Skeletal muscle cell (primary cell): ENCODE data around the gene DLAT.
A peak's percentile ranks its signal among the peaks of the same experiment; 100 is the strongest.
"Not testable (repeated sequence)": the region's sequence is repeated elsewhere in the genome, so short reads cannot be mapped to it uniquely, and the experiment has no call there.

Source experiments
- DNase-seq: peaks from one replicate; pipeline ENCODE4 v3.0.0-alpha.2; 2010; ENCODE audit warnings: low read depth
- H3K4me3 ChIP-seq: 2 replicates; pipeline ENCODE4 v1.5.1; 2011; ENCODE audit warnings: low read depth, mild to moderate bottlenecking, control low read depth, low read length, moderate library complexity

DLAT gene

DNA sequence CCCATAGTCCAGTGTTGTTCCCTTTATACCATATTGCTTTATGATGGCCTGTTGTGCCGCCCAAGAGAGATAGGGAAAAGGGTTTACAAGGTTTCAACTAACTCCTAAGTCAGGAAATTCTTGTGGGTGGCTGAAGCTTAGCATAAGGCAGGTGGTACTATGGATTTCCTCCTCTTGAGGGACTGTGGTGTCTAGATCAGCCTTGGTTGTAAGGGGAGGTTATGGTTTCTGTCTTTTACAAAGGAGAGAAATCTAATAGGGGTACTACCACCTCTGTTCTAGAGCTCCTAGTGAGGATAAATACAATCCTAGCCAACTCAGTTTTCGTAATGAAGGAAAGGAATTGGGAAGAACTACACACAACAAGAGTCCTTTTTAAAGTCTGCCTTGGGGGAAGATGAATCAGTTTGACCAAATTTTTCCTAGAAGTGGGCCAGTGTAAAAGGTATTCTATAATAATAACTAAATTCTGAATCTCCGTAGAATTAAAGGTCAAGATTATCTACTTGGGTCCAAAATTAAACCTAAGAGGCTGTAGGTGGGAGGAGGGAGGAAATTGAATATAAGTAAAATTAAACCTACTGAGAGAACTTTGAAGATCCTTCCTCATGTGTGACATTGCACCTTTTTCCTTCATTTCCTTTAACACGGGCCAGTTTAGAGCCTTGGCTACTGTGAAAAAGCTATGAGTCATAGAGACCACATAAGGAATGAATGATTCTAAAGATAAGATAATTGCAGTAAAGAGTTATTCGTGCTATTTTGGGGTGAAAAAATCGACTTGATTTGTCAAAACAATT is 17.2 kb downstream of the DLAT start:
- H3K4me3 ChIP-seq = no peak overlapping the region
- DNase-seq = no peak

DNA sequence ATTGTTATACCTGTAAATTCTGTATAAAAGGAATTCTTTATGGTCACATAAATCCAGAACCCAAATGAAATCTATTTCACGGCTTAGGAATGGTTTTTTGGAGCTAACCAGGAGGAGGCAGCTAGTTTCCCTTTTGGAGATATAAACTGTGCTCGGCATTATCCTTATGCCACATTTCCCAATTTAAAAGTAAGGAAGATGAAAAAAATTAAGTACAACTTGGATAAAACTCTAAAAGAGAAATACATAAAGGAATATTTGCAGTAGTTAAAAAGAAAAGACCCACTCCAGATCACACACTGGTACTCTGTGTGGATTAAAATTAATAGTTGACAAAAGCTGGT is 17.7 kb downstream of the DLAT start:
- DNase-seq = no peak
- H3K4me3 ChIP-seq = no peak overlapping the region

DNA sequence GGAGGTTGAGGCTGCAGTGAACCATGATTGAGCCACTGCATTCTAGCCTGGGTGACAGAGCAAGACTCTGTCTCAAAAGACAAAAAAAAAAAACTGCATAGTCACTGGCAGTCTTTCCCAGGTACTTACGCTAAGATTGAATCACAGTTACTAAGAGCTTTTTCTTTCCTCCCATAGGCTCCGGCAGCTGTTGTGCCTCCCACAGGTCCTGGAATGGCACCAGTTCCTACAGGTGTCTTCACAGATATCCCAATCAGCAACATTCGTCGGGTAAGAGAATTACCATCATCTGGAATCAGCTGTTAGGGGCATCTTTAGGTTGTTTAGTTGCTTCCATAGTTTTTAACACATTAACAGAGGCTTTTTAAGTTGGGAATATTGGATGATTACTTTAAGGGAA is 19.8 kb downstream of the DLAT start:
- no peak overlapping the region for H3K4me3 ChIP-seq

DNA sequence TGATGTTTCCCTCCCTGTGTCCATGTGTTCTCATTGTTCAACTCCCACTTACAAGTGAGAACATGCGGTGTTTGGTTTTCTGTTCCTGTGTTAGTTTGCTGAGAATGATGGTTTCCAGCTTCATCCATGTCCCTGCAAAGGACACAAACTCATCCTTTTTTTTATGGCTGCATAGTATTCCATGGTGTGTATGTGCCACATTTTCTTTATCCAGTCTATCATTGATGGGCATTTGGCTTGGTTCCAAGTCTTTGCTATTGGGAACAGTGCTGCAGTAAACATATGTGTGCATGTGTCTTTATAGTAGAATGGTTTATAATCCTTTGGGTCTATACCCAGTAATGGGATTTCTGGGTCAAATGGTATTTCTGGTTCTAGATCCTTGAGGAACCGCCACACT is 21.4 kb downstream of the DLAT start:
- not testable (repeated sequence) for DNase-seq, H3K4me3 ChIP-seq

More for the DNA sequence above, 19.8 kb downstream of the DLAT start:
- no peak for DNase-seq

DNA sequence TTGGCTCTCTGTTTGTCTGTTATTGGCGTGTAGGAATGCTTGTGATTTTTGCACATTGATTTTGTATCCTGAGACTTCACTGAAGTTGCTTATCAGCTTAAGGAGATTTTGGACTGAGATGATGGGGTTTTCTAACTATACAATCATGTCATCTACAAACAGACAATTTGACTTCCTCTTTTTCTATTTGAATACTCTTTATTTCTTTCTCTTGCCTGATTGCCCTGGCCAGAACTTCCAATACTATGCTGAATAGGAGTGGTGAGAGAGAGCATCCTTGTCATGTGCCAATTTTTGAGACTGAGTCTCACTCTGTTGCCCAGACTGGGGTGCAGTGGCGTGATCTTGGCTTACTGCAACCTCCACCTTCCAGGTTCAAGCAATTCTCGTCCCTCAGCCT is 23.0 kb downstream of the DLAT start:
- not testable (repeated sequence) for H3K4me3 ChIP-seq

DNA sequence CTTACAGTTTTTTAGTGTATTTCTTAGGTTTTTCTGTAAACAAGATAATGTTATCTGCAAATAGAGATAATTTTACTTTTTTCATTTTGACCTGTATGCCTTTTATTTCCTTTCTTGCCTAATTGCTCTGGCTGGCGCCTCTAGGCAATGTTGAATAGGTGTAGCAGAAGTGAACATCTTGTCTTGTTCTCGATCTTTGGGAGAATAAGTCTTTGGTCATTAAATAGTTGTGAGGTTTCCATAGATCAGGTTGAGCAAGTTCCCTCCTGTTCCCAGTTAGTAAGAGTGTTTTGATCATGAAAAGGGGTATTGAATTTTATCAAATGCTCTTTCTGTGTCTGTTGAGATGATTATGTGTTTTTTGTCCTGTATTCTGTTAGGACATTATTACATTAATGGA is 24.6 kb downstream of the DLAT start:
- no peak overlapping the region for H3K4me3 ChIP-seq
- DNase-seq = no peak

More for the DNA sequence above, 23.0 kb downstream of the DLAT start:
- DNase-seq = not testable (repeated sequence)

DNA sequence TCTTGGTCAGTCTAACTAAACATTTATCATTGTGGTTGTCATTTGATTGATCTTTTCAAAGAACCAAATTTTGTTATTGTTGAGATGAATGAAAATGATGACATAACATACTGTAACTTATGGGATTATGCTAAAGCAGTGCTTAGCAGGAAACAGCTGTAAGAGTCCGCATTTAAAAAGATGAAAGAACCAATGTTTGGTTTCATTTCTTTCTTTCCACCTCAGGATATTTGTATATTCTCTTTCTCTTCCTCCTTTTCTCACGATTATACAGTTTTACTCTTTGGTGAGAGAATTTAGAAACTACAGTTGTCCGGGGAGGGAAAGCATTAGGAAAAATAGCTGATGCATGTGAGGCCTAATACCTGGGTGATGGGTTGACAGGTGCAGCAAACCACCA is 25.5 kb downstream of the DLAT start:
- no peak for DNase-seq
- H3K4me3 ChIP-seq = no peak overlapping the region

DNA sequence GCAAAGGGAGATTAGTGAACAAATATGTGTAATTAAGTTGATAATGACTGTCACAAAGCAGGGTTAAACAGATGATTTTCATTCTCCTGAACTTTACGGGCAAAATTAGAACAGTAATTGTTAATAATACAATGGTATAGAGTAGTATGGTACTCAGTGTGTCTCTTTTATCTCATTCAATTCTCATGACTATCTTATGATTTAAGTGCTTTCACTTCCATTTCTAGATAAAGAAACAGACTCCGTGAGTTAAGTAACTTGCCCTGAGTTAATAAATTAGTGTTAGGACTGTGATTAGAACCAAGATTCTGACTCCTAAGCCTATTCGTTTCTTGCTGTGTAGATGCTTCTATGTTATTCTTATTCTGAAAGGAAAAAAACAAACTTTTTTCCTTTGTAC is 26.6 kb downstream of the DLAT start:
- DNase-seq = no peak
- H3K4me3 ChIP-seq = no peak overlapping the region

DNA sequence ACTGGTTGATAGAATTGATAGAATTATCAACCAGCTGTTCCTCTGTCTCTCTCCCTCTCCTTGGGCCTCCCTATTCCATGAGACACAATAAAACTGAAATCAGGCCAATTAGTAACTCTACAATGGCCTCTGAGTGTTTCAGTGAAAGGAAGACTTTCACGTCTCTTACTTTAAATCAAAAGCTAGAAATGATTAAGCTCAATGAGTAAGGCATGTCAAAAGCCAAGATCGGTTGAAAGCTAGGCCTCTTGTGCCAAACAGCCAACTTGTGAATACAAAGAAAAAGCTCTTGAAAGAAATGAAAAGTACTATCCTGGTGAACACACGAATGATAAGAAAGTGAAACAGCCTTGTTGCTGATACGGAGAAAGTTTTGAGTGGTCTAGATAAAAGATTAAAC is 32.0 kb downstream of the DLAT start:
- DNase-seq = no peak
- no peak overlapping the region for H3K4me3 ChIP-seq

DNA sequence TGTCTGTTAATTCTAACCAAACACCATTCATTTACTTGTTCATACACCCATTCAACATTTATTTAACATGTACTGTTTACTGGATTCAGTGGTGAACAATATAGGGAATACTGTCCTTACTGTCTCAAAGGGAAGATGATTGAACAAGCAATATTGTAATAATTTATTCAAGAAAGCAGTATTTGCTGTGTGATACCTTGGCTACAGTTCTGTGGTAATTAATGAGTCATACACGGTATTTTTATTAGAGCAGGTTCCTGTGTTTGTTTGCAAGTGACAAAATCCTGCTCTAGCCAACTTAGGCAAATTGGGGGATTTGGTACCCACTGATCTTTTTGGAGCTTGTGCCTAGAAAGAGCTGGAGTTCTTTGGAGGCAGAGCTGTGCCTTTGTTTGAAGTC is 32.9 kb downstream of the DLAT start:
- no peak for DNase-seq
- H3K4me3 ChIP-seq = no peak overlapping the region

DNA sequence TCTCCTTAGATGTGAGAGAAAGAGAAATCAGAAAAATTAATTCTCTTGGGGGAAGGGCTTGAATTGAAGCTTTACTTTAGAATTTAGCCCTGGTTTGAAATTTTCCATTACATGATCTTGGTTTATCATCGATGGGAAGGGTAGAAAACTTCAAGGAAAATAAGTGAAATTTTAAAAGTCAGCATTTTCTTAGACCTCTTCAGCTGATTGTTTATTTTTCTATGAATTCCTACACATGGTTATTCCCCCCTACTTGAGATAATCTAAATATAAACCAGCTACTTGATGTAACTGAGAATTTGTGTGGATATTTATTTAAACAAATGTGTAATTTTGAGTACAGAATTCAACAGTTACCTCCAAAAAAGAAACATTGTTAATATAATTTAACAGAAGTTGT is 37.7 kb downstream of the DLAT start:
- DNase-seq = no peak
- no peak overlapping the region for H3K4me3 ChIP-seq

DNA sequence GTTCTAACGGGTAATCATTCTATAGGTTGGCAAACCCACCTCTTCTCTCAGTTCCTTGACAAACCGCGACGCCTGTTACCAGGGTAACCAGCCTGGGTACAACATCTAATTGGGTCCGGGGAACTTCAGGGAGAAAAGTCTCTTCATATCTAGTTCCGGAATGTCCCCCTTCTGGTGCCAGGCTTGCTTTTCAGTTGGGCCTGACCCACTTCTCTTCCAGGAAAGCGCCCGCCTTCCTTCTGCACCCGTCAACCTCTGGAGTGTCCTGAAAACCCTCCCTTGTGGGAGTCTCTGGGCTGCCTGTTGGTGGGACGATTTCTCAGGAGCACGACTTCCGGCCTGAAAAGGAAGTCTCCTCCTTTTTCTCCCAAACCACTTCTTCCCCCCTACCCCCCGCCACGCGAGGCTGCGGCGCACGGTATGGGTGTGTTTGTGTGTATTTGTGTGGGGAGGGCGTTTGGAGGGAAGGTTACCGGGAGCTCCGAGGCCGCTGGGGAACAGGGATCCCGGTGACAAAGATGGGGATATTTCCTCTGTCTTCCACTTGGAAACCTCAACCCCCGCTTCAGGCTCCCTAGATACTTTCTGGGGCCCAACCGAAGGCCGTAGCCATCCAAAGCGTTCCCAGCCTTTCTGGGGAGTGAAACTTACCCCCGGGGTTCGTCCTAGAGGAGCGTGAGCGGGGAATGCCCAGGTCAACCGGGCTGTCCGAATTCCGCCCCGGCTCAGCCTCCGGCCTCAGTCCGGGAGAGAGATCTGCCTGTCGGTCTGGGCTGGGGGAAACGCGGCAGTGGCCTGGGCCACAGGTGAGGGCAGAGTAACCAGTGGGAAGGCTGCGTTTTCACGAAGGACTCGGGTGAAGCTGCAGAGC is 49.0 kb downstream of the DLAT start, which contains the start of the genes NKAPD1 and PIH1D2:
Gene NKAPD1, plus strand, starts transcription at position 359 of the 871 bp plus-strand sequence. CDS start 1,276 bp downstream, outside the sequence.
Gene PIH1D2, minus strand, starts transcription at position 77 of the 871 bp plus-strand sequence. CDS start 843 bp downstream, outside the sequence.
- H3K4me3 ChIP-seq = peak within 1 kb of the TSS; percentile 89
- DNase-seq = peak; percentile 59

DNA sequence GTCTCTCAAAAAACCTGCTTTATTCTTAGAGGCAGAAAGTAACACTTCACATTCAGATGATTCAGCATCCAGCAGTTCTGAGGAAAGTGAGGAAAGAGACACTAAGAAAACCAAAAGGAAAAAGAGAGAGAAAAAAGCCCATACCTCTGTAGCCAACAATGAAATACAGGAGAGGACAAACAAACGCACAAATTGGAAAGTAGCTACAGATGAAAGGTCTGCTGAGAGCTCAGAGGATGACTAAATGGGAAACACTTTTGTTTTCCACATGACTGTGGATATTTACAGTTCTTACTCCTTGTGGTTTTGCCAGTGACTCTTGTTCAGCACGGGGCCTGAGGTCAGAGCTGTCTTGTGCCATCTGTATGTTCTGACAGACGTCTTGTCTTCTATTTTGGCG is 57.5 kb downstream of the DLAT start:
- H3K4me3 ChIP-seq = no peak overlapping the region
- DNase-seq = peak; percentile 4

DNA sequence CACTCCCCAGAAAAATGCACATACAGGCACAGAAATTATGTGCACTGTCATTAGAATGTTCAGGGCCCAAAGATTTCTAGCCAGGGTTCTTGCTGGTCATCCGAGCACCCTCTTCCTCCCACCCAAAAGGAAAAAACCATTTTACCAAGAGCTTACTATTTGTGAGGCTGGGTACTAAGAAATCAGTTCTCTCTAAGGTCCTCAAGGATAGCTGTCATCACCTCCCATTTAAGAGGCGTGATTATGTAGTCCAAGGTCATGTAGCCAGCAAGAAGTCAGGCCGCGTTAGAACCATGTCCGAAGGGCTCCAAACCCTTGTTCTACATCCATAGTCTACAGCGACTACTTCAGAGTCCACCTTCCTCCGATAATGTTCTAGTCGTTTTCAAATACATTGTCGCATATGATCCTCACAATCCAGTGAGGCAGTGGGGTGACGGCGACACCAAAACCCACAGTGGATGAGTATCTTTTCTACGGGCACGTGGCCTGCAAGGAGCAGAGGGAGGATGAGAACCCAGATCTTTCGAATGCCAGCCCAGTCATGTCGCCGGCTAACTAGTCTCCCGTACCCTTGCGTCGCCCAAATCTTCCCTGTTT is 60.7 kb downstream of the DLAT start:
- DNase-seq = no peak
- peak overlapping the region; percentile 100 for H3K4me3 ChIP-seq

DNA sequence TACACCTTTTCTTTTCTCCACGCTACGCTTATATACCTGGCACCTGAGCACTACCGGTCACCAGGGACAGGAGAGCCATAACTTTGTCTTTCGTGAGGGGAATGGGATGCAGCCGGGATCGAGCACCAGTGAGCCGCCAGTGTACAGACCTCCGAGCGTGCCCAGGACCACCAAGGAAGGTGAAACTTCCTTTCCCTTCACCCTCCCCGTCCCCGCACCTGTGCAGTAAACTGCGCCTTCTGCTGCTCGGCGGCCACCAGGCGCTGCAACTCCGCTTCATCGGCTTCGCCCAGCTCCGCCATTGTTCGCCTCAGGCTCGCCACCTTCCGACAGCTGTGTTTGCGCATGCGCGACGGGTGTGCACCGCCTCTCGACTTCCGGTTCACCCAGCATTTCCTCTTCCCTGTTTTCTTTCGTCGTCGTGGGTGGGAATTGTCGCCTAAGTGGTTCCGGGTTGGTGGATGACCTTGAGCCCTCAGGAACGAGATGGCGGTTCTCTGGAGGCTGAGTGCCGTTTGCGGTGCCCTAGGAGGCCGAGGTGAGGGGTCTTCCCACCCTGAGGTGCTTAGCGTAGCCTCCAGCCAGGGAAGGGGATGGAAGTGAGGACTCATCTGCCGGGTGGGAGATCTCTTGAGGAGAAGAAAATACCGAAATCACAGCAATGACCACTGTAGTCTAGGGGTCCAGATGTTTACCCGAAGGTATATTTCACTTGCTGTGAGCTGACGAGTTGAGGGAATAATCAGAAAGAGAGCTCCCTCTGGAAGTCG is 61.4 kb downstream of the DLAT start, which contains the start of the genes SDHD and TIMM8B:
Gene SDHD, plus strand, starts transcription at position 452 of the 770 bp plus-strand sequence. Its CDS starts 35 bp downstream, at position 487.
Gene TIMM8B, minus strand, starts transcription at position 335 of the 770 bp plus-strand sequence. Its CDS starts 33 bp downstream, at position 302.
- H3K4me3 ChIP-seq = peak within 1 kb of the TSS; percentile 100
- DNase-seq = peak; percentile 85

DNA sequence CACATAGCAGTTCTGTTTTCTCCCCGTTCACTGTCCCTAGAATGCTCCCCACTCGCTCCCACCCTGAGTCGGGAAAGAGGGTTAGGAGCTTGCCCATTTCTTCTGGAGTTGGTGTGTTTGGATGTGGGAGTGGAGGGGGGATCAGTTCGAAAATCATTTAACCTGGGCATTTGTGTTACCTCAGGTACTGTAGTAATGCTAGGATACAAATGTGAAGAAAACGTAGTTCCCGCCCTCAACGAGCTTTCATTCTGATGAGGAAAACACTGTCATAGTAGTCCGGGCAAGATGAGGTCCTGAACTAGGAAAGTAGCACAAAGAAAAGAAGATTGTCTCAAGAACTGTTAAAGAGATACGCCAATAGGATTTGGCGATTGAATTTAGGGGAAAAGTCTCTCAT is 62.0 kb downstream of the DLAT start:
- DNase-seq = no peak
- H3K4me3 ChIP-seq = peak overlapping the region; percentile 100

DNA sequence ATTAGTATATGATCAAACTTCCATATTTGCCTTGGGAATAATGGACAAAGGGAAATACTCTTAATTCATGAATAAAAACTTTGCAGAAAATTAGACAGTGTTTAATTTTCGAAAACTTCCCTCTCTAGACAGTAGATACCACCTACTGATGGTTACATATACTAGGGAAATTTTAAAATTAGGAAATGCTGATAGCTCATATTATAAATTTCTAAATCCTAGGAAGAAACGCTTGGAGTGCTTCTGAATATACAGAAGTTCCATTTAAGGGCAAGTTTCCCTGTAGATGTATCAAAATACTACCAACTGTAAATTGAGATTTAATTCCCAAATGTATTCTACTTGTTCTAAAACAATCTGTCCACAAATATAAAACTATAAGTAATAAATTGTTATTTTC is 70.1 kb downstream of the DLAT start:
- DNase-seq, H3K4me3 ChIP-seq: not testable (repeated sequence)

DNA sequence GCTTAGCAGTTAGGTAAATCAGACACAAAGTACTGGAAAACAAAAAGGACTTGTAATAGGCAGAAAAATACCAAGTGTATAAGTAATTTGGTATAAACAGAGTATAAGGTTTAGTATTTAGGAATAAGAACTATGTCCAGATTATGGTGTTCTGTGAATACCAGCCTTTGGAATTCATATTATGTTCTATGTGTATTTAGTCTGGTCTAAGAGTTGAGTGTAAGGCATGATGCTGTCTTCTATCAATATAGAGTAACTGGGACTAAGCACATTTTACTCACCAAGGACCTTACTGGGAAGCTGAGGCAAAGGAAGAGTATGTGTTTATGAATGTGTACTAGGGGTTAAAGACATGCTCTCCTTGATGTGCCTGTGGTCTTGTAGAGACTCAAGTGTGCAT is 71.0 kb downstream of the DLAT start:
- H3K4me3 ChIP-seq = no peak overlapping the region
- DNase-seq = no peak
